OCI-LY7 (cell line): ENCODE results near the gene CTNNBIP1. TPM values are rescaled to one million over a fixed set of nuclear protein-coding genes. Genes with fewer than 3 reads are reported as not detected.

ENCODE experiments used
- BruUV-seq: library from RNA; stranded (reverse); fragments of 400-500 nt; replicated peaks from 2 replicates; lab custom pipeline; 2021; lab: Mats Ljungman, UMichigan
- CTCF ChIA-PET: fragments of 300-600 bp; sonication (Branson Sonifier 250); formaldehyde crosslinking; loops from one replicate; lab custom pipeline; 2022; ENCODE audit warnings: antibody characterized with exemption; ENCODE audit not compliant: unreplicated experiment; lab: Charles Lee
- POLR2A ChIA-PET: fragments of 300-600 bp; sonication (Branson Sonifier 250); formaldehyde crosslinking; loops from one replicate; lab custom pipeline; 2022; ENCODE audit warnings: antibody characterized with exemption; lab: Charles Lee
- DNase-seq: peaks from one replicate; pipeline ENCODE4 v3.0.0-alpha.2; 2015; ENCODE audit warnings: low spot score
- H2AFZ ChIP-seq: fragments of 200-600 bp; sonication (generic), shearing (Covaris generic); 2 replicates; pipeline ENCODE4 v1.6.1; 2014; ENCODE audit warnings: mild to moderate bottlenecking, antibody characterized with exemption, low read length, moderate library complexity
- H3K27ac ChIP-seq: fragments of 200-600 bp; sonication (generic); 2 replicates; pipeline ENCODE4 v1.5.1; 2014; ENCODE audit warnings: mixed run types, low read depth, mild to moderate bottlenecking, moderate library complexity, low read length, inconsistent platforms; ENCODE audit not compliant: poor library complexity, severe bottlenecking
- H3K36me3 ChIP-seq: fragments of 200-600 bp; sonication (generic); 2 replicates; pipeline ENCODE4 v1.6.1; 2014; ENCODE audit warnings: mild to moderate bottlenecking, antibody characterized with exemption, low read length, moderate library complexity, mixed read lengths; ENCODE audit not compliant: insufficient read depth
- H3K4me1 ChIP-seq: fragments of 200-600 bp; sonication (generic); 2 replicates; pipeline ENCODE4 v1.5.1; 2014; ENCODE audit warnings: mild to moderate bottlenecking, low read length; ENCODE audit not compliant: insufficient read depth, poor library complexity, severe bottlenecking
- H3K4me2 ChIP-seq: fragments of 200-600 bp; sonication (generic); 2 replicates; pipeline ENCODE4 v1.6.1; 2014; ENCODE audit warnings: mild to moderate bottlenecking, low read length
- H3K4me3 ChIP-seq: fragments of 200-600 bp; sonication (generic); 2 replicates; pipeline ENCODE4 v1.5.1; 2014; ENCODE audit warnings: mild to moderate bottlenecking, low read depth, low read length; ENCODE audit not compliant: poor library complexity, severe bottlenecking
- H3K79me2 ChIP-seq: fragments of 200-600 bp; sonication (generic); 2 replicates; pipeline ENCODE4 v1.6.1; 2016; ENCODE audit warnings: low read depth, mild to moderate bottlenecking, low read length, moderate library complexity, mixed read lengths; ENCODE audit not compliant: insufficient read depth
- H3K9me2 ChIP-seq: fragments of 200-600 bp; sonication (generic); 2 replicates; pipeline ENCODE4 v1.6.1; 2016; ENCODE audit warnings: mild to moderate bottlenecking, low read length, mixed read lengths; ENCODE audit not compliant: insufficient read depth
- H3K9me3 ChIP-seq: fragments of 200-600 bp; sonication (generic); 2 replicates; pipeline ENCODE4 v1.6.1; 2014; ENCODE audit warnings: mild to moderate bottlenecking, mixed run types, low read length, mixed read lengths
- H4K20me1 ChIP-seq: fragments of 200-600 bp; sonication (generic); 2 replicates; pipeline ENCODE4 v1.6.1; 2014; ENCODE audit warnings: mild to moderate bottlenecking, antibody characterized with exemption, low read length, moderate library complexity, mixed read lengths; ENCODE audit not compliant: insufficient read depth
- CTCF ChIP-seq: fragments of 200-600 bp; sonication (generic); conservative IDR thresholded peaks from 2 replicates; pipeline ENCODE4 v1.5.1; 2014; ENCODE audit warnings: mild to moderate bottlenecking, antibody characterized with exemption, low read length, moderate library complexity, mixed read lengths
- EZH2phosphoT487 ChIP-seq: fragments of 200-600 bp; sonication (generic); IDR thresholded peaks from 2 replicates; pipeline ENCODE4 v1.6.1; 2018; ENCODE audit warnings: low read depth, borderline replicate concordance, mild to moderate bottlenecking, mixed run types, antibody characterized with exemption, low read length, moderate library complexity, mixed read lengths
- intact Hi-C: fragments of 100-400 bp; cut with micrococcal nuclease; formaldehyde crosslinking; loops from one replicate; pipeline ENCODE4 v1.10.0; 2022; ENCODE audit not compliant: unreplicated experiment
- total RNA-seq, 2 experiments: library from RNA; depleted of rRNA in 1 of 2; stranded (reverse); fragments of >200 nt in 1 of 2; shearing (Covaris generic) in 1 of 2; gene quantifications; 2 replicates each; pipeline ENCODE4 v1.2.3, GENCODE V29; 2014 to 2022

CTNNBIP1 gene
- total RNA-seq, 2 experiments from 2014 or later: 14.7 to 17.4 TPM

GRCh38 chr1:9845914-9846313, 64.2 kb downstream of the CTNNBIP1 start:
- peaks cover under 1% of the 10 kb centered on the region; the same call in 1 of the 2 replicates for H3K79me2 ChIP-seq
- no peak for TF ChIP-seq CTCF
- H3K27ac ChIP-seq: no peak overlapping the region
- no TSS peak for BruUV-seq
- CTCF ChIA-PET: no interaction called here
- H3K9me2 ChIP-seq: no peaks in the 10 kb centered on the region
- H3K9me3 ChIP-seq: no peaks in the 10 kb centered on the region
- no peak overlapping the region for H3K4me3 ChIP-seq
- no peak for DNase-seq
- POLR2A ChIA-PET: interaction anchor here (0.7 kb wide), 3 partner anchors 20 to 1425 kb away, joined by 3 to 5 read pairs (median 3); no protein-coding TSS in a partner anchor
- intact Hi-C loops: no loop called here
- no peaks in the 10 kb centered on the region for H4K20me1 ChIP-seq
- H2AFZ ChIP-seq: no peak overlapping the region
- no peak overlapping the region for H3K4me2 ChIP-seq
- H3K4me1 ChIP-seq: peaks cover 51% of the 10 kb centered on the region
- no peaks in the 10 kb centered on the region for H3K36me3 ChIP-seq

GRCh38 chr1:9844756-9845155, 65.3 kb downstream of the CTNNBIP1 start:
- Histone ChIP-seq H3K4me2 (no peak overlapping the region), H3K36me3 (no peaks in the 10 kb centered on the region), H3K4me3 (no peak overlapping the region), H3K4me1 (peaks cover 47% of the 10 kb centered on the region), H2AFZ (no peak overlapping the region), H3K79me2 (no peaks in the 10 kb centered on the region), H3K9me2 (no peaks in the 10 kb centered on the region), H3K27ac (no peak overlapping the region), H3K9me3 (no peaks in the 10 kb centered on the region), H4K20me1 (no peaks in the 10 kb centered on the region)
- BruUV-seq: no TSS peak
- ChIA-PET POLR2A (interaction anchor here (0.5 kb wide), 1 partner anchor 71 kb away, joined by 5 read pairs; no protein-coding TSS in a partner anchor), CTCF (no interaction called here)
- no peak for DNase-seq
- TF ChIP-seq CTCF (no peak), EZH2phosphoT487 (no peak)
- intact Hi-C loops: no loop called here

- H3K9me3 ChIP-seq: no peaks in the 10 kb centered on the region
- H4K20me1 ChIP-seq: no peaks in the 10 kb centered on the region
- H3K4me2 ChIP-seq: no peak overlapping the region
- ChIA-PET POLR2A (interaction anchor here (0.5 to 1.3 kb wide), 2 partner anchors 16 to 71 kb away, joined by 5 to 8 read pairs; no protein-coding TSS in a partner anchor), CTCF (no interaction called here)
- no peak for DNase-seq
- no peaks in the 10 kb centered on the region for H3K9me2 ChIP-seq
- no peak overlapping the region for H2AFZ ChIP-seq
- TF ChIP-seq EZH2phosphoT487 (no peak), CTCF (no peak)
- H3K36me3 ChIP-seq: no peaks in the 10 kb centered on the region
- H3K79me2 ChIP-seq: no peaks in the 10 kb centered on the region
- intact Hi-C loops: no loop called here
- no TSS peak for BruUV-seq
- H3K4me3 ChIP-seq: no peak overlapping the region
- H3K4me1 ChIP-seq: peaks cover 40% of the 10 kb centered on the region
- no peak overlapping the region for H3K27ac ChIP-seq
These were observed 66.0 kb downstream of the CTNNBIP1 start for GRCh38 chr1:9844106-9844505.
